RWPE2 (cell line): ENCODE results near the gene SGMS1.

Experiments used
- ATAC-seq: fragments of 200-7000 bp; cut with Tn5 transposase; 3 replicates; pipeline ENCODE4 v1.9.1; 2021; ENCODE audit warnings: low read depth
- DNase-seq: peaks from one replicate; pipeline ENCODE4 v3.0.0-alpha.2; 2020; ENCODE audit warnings: low spot score
- H3K27ac ChIP-seq: fragments of 450-650 bp; 2 replicates; pipeline ENCODE4 v1.5.1; 2017; ENCODE audit warnings: mild to moderate bottlenecking; ENCODE audit not compliant: poor library complexity, severe bottlenecking
- H3K27me3 ChIP-seq: fragments of 250-450 bp; sonication (Bioruptor Pico); 2 replicates; pipeline ENCODE4 v1.5.1; 2021; ENCODE audit warnings: mild to moderate bottlenecking, moderate library complexity; ENCODE audit not compliant: insufficient read depth, poor library complexity, severe bottlenecking
- H3K36me3 ChIP-seq: fragments of 250-450 bp; sonication (Bioruptor Pico); 2 replicates; pipeline ENCODE4 v1.5.1; 2020; ENCODE audit warnings: low read depth, mild to moderate bottlenecking, moderate library complexity
- H3K4me1 ChIP-seq: fragments of 250-450 bp; sonication (Bioruptor Pico); 2 replicates; pipeline ENCODE4 v1.5.1; 2021; ENCODE audit warnings: mild to moderate bottlenecking, moderate library complexity; ENCODE audit not compliant: insufficient read depth, poor library complexity, severe bottlenecking
- H3K4me3 ChIP-seq: fragments of 250-450 bp; sonication (Bioruptor Pico); 2 replicates; pipeline ENCODE4 v1.5.1; 2021; ENCODE audit warnings: mild to moderate bottlenecking, moderate library complexity; ENCODE audit not compliant: severe bottlenecking
- H3K9me3 ChIP-seq: fragments of 250-450 bp; sonication (Bioruptor Pico); 2 replicates; pipeline ENCODE4 v1.5.1; 2021; ENCODE audit warnings: mild to moderate bottlenecking, moderate library complexity; ENCODE audit not compliant: severe bottlenecking
- TF ChIP-seq, protein P1 (sequence below): fragments of 450-650 bp; IDR thresholded peaks from one replicate; pipeline ENCODE4 v1.5.1; 2017; ENCODE audit warnings: mild to moderate bottlenecking, moderate library complexity; ENCODE audit not compliant: poor library complexity, severe bottlenecking

The SGMS1 gene

DNA sequence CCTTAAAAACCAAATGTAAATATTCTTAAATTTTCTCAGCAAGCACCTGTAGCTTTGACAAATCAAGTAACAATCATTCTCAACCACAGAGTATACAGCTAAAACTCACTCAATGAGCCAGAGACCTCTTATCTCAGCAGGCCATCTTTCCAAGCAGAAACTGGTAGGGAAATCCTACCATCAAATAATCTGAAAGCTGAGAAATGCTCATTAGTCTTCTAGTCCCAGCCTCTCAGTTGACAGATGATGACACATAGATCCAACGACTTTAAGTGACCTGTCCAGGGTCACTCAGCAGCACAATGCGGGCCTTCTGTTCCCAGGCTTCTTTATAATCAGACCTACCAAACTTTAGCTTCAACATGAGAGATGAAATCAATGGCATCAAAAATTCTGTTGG is 184.6 kb downstream of the SGMS1 start:
- no peaks in the 10 kb centered on the region for H3K36me3 ChIP-seq
- H3K9me3 ChIP-seq, result no peaks in the 10 kb centered on the region
- no peaks in the 10 kb centered on the region for H3K27me3 ChIP-seq
- no peak for DNase-seq
- no peak overlapping the region for H3K27ac ChIP-seq
- TF ChIP-seq, protein P1, sequence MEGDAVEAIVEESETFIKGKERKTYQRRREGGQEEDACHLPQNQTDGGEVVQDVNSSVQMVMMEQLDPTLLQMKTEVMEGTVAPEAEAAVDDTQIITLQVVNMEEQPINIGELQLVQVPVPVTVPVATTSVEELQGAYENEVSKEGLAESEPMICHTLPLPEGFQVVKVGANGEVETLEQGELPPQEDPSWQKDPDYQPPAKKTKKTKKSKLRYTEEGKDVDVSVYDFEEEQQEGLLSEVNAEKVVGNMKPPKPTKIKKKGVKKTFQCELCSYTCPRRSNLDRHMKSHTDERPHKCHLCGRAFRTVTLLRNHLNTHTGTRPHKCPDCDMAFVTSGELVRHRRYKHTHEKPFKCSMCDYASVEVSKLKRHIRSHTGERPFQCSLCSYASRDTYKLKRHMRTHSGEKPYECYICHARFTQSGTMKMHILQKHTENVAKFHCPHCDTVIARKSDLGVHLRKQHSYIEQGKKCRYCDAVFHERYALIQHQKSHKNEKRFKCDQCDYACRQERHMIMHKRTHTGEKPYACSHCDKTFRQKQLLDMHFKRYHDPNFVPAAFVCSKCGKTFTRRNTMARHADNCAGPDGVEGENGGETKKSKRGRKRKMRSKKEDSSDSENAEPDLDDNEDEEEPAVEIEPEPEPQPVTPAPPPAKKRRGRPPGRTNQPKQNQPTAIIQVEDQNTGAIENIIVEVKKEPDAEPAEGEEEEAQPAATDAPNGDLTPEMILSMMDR, result no peak
- no peak for ATAC-seq
- H3K4me1 ChIP-seq, result no peaks in the 10 kb centered on the region
- H3K4me3 ChIP-seq, result no peak overlapping the region

DNA sequence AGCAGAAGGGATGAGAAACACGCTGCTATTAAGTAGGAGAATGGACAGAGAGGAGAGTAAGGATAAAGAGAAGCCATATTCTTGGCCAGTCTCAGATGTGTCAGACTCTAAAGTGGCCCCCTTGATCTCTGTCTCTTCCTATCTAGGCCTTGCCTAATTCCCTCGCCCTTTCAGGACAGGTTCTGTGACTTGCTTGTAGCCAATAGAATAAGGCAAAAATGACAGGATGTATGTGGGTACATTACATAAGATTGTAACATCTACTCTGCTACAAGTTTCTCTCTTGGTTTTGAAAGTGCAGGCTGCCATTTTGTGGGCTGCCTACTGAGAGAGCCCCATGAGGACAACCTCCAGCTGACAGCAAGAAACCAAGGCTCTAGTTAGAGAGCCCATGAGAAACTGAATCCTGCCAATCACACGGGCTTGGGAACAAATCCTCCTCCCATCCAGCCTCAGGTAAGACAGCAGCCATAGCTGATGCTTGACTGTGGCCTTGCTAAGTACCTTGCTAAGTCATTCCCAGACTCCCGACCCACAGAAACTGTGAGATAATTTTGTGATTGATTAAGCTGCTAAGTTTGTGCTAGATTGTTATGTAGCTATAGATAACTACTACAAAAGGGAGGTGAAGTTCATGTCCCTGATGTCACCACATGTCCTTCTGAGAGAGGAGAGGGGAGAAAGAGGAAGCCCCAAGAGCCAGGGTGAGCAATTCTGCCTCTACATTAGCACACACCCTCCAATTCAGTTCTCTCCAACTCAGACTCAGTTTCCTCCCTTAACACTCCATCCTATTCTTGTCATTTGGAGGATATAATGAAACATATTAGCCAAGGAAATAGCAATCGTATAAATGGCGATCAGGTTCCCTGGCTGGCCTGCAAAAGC is 185.5 kb downstream of the SGMS1 start:
- DNase-seq, result no peak
- TF ChIP-seq, protein P1, result no peak

DNA sequence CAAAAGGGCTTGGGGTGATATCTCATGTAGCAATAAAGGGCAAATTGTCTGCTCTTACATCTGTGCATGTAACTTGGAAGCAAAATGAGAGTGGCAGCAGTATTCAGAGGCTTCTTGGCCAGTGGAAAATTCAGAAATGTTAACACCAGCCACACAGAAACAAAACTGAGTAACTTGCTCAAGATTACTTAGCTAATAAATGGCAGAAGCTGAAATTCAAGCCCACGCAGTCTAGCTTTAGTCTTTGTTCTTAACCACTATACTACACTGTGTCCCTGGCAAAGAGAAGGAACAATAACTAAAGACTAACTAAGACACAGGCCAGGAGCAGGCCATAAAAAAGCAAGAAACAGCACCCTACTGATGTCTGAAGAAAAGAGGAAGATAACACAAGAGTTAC is 186.5 kb downstream of the SGMS1 start:
- Histone ChIP-seq H3K4me1 (no peaks in the 10 kb centered on the region), H3K9me3 (no peaks in the 10 kb centered on the region), H3K27me3 (no peaks in the 10 kb centered on the region), H3K27ac (no peak overlapping the region), H3K36me3 (no peaks in the 10 kb centered on the region), H3K4me3 (no peak overlapping the region)
- ATAC-seq (no peak), DNase-seq (no peak)
- TF ChIP-seq, protein P1, result no peak

More for the DNA sequence above, 185.5 kb downstream of the SGMS1 start:
- H3K9me3 ChIP-seq, result no peaks in the 10 kb centered on the region
- H3K27me3 ChIP-seq, result no peaks in the 10 kb centered on the region
- no peak for ATAC-seq
- H3K4me3 ChIP-seq, result no peak overlapping the region
- H3K27ac ChIP-seq, result no peak overlapping the region
- no peaks in the 10 kb centered on the region for H3K4me1 ChIP-seq
- no peaks in the 10 kb centered on the region for H3K36me3 ChIP-seq

DNA sequence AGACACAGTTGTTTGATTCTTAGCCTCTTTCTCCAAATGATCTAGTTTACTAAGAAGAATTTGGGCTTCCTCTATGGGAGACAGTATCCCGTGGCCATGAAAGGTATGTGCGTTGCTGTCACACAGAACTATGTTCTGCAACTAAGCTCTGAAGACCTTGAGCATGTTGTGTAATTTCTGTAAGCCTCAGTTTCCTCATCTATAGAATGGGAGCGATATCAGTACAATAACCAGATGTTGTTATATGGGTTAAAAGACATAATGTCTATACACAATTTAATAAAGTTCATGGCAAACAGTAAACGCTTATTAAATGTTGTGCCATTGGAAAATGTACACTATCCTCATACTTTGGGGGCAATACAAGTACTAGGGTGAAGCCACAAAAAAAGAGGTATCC is 187.0 kb downstream of the SGMS1 start:
- no peak for DNase-seq
- no peak for ATAC-seq

More for the DNA sequence above, 187.0 kb downstream of the SGMS1 start:
- Histone ChIP-seq H3K36me3 (no peaks in the 10 kb centered on the region), H3K27ac (no peak overlapping the region), H3K4me3 (no peak overlapping the region), H3K27me3 (no peaks in the 10 kb centered on the region), H3K4me1 (no peaks in the 10 kb centered on the region), H3K9me3 (no peaks in the 10 kb centered on the region)
- TF ChIP-seq, protein P1, result no peak
